GM12878 (cell line): ENCODE measurements around the gene FAM3B. TPM values are rescaled to one million over a fixed set of nuclear protein-coding genes. Genes with fewer than 3 reads are reported as not detected.

ENCODE experiments used
- ATAC-seq: fragments of 200-7000 bp; cut with Tn5 transposase; 3 replicates; pipeline ENCODE4 v1.9.1; 2020; ENCODE audit warnings: mild to moderate bottlenecking, moderate library complexity
- BruUV-seq: library from RNA; stranded (reverse); fragments of 400-500 nt; replicated peaks from 2 replicates; lab custom pipeline; 2021; lab: Mats Ljungman, UMichigan
- CTCF ChIA-PET: fragments of 300-600 bp; sonication (Branson Sonifier 250); formaldehyde crosslinking; extraction: SDS; loops from one replicate; lab custom pipeline; 2021; ENCODE audit warnings: inconsistent platforms; lab: Yijun Ruan, JAX
- POLR2A ChIA-PET: fragments of 350-600 bp; formaldehyde crosslinking; extraction: SDS; loops from one replicate; lab custom pipeline; 2021; ENCODE audit warnings: inconsistent platforms; lab: Charles Lee
- RAD21 ChIA-PET: fragments of 300-600 bp; sonication (Branson Sonifier 250); formaldehyde crosslinking; loops from one replicate; lab custom pipeline; 2023; ENCODE audit warnings: antibody characterized with exemption; ENCODE audit not compliant: unreplicated experiment; lab: Charles Lee
- SMC1A ChIA-PET: fragments of 300-600 bp; sonication (Branson Sonifier 250); formaldehyde crosslinking; loops from one replicate; lab custom pipeline; 2023; ENCODE audit not compliant: unreplicated experiment, uncharacterized antibody; lab: Charles Lee
- DNase-seq: peaks from one replicate; pipeline ENCODE4 v3.0.0-alpha.2; 2011; ENCODE audit warnings: low read depth, low spot score
- FAIRE-seq: peaks from 3 replicates; lab custom pipeline; 2011; peaks lifted over from hg19 to GRCh38; lab: Jason Lieb, UNC
- H2AFZ ChIP-seq: 2 replicates; pipeline ENCODE4 v1.6.0; 2011; ENCODE audit warnings: low read depth, low read length, control low read depth; ENCODE audit not compliant: control insufficient read depth
- H3K27ac ChIP-seq: 2 replicates; pipeline ENCODE4 v1.5.1; 2011; ENCODE audit warnings: control low read depth; ENCODE audit not compliant: control insufficient read depth, insufficient read depth
- H3K27me3 ChIP-seq, 2 experiments: replicated peaks in 1 of 2; 2 replicates each; pipeline versions ENCODE4 v1.6.0 to v1.6.1; 2011; ENCODE audit warnings: low read length in 1 of 2; ENCODE audit not compliant: control insufficient read depth in 2 of 2, insufficient read depth in 2 of 2
- H3K36me3 ChIP-seq, 2 experiments: 2 replicates each; pipeline ENCODE4 v1.5.1; 2011; ENCODE audit warnings: low read length in 1 of 2; ENCODE audit not compliant: control insufficient read depth in 2 of 2, insufficient read depth in 2 of 2
- H3K4me1 ChIP-seq: 2 replicates; pipeline ENCODE4 v1.6.1; 2011; ENCODE audit warnings: mild to moderate bottlenecking, low read length, moderate library complexity, mixed read lengths; ENCODE audit not compliant: control insufficient read depth, insufficient read depth
- H3K4me2 ChIP-seq: 2 replicates; pipeline ENCODE4 v1.6.0; 2011; ENCODE audit warnings: control low read depth; ENCODE audit not compliant: control insufficient read depth, insufficient read depth
- H3K4me3 ChIP-seq: fragments of 200-600 bp; sonication (generic); 2 replicates; pipeline ENCODE4 v1.5.1; 2016
- H3K79me2 ChIP-seq: 2 replicates; pipeline ENCODE4 v1.6.0; 2011; ENCODE audit warnings: low read length; ENCODE audit not compliant: control insufficient read depth, insufficient read depth
- H3K9ac ChIP-seq: 2 replicates; pipeline ENCODE4 v1.8.0; 2011; ENCODE audit warnings: low read length, control low read depth, mixed read lengths; ENCODE audit not compliant: control insufficient read depth, insufficient read depth
- H3K9me3 ChIP-seq: replicated peaks from 3 replicates; pipeline ENCODE4 v1.5.1; 2011; ENCODE audit warnings: mild to moderate bottlenecking, low read length; ENCODE audit not compliant: control insufficient read depth, insufficient read depth
- H4K20me1 ChIP-seq: 2 replicates; pipeline ENCODE4 v1.6.0; 2011; ENCODE audit not compliant: control insufficient read depth, insufficient read depth
- CBX3 ChIP-seq: fragments of 200-600 bp; sonication (generic); IDR thresholded peaks from 2 replicates; pipeline ENCODE4 v1.6.1; 2016; ENCODE audit warnings: low read depth, borderline replicate concordance
- CHD4 ChIP-seq: fragments of 200-600 bp; sonication (generic); IDR thresholded peaks from 2 replicates; pipeline ENCODE4 v1.6.1; 2016; ENCODE audit warnings: mild to moderate bottlenecking
- CREB1 ChIP-seq: IDR thresholded peaks from 2 replicates; pipeline ENCODE4 v1.6.1; 2012; ENCODE audit warnings: low read depth, mild to moderate bottlenecking, inconsistent platforms
- CREM ChIP-seq: IDR thresholded peaks from 2 replicates; pipeline ENCODE4 v1.6.1; 2014; ENCODE audit warnings: antibody characterized with exemption, low read depth
- FOXM1 ChIP-seq: IDR thresholded peaks from 2 replicates; pipeline ENCODE4 v1.6.1; 2012; ENCODE audit warnings: low read depth, mild to moderate bottlenecking, inconsistent platforms, low read length, moderate library complexity
- IKZF1 ChIP-seq: fragments of 450-650 bp; conservative IDR thresholded peaks from 2 replicates; pipeline ENCODE4 v1.6.1; 2017; ENCODE audit warnings: antibody characterized with exemption, mild to moderate bottlenecking
- JUNB ChIP-seq: IDR thresholded peaks from 2 replicates; pipeline ENCODE4 v1.6.1; 2016; ENCODE audit warnings: antibody characterized with exemption, mild to moderate bottlenecking
- KDM1A ChIP-seq: fragments of 200-600 bp; sonication (generic); IDR thresholded peaks from 2 replicates; pipeline ENCODE4 v1.6.1; 2016; ENCODE audit warnings: borderline replicate concordance
- MEF2B ChIP-seq: fragments of 450-650 bp; IDR thresholded peaks from 2 replicates; pipeline ENCODE4 v1.6.1; 2018; ENCODE audit warnings: mild to moderate bottlenecking, moderate library complexity; ENCODE audit not compliant: partially characterized antibody, poor library complexity, severe bottlenecking
- NFXL1 ChIP-seq: fragments of 450-650 bp; IDR thresholded peaks from 2 replicates; pipeline ENCODE4 v1.6.1; 2017; ENCODE audit warnings: antibody characterized with exemption, mild to moderate bottlenecking, borderline replicate concordance
- NR2F1 ChIP-seq: fragments of 450-650 bp; conservative IDR thresholded peaks from 2 replicates; pipeline ENCODE4 v1.6.1; 2017; ENCODE audit warnings: mild to moderate bottlenecking
- POLR2AphosphoS2 ChIP-seq: IDR thresholded peaks from 2 replicates; pipeline ENCODE4 v1.6.1; 2011; ENCODE audit warnings: low read depth, mild to moderate bottlenecking, low read length, improper control_type of control experiment, moderate library complexity
- RCOR1 ChIP-seq: conservative IDR thresholded peaks from 2 replicates; pipeline ENCODE4 v1.6.1; 2012; ENCODE audit warnings: low read depth, low read length, improper control_type of control experiment
- SREBF1 ChIP-seq: IDR thresholded peaks from 2 replicates; pipeline ENCODE4 v1.6.1; 2012; ENCODE audit warnings: mild to moderate bottlenecking, low read length
- ZBED1 ChIP-seq: IDR thresholded peaks from 2 replicates; pipeline ENCODE4 v1.6.1; 2016; ENCODE audit warnings: borderline replicate concordance
- ZNF687 ChIP-seq: fragments of 450-650 bp; IDR thresholded peaks from 2 replicates; pipeline ENCODE4 v1.6.1; 2017; ENCODE audit warnings: mild to moderate bottlenecking, moderate library complexity
- WGBS: methylation state at CpG from one replicate; pipeline ENCODE4 v1.1.6; 2016; ENCODE audit warnings: low lambda C conversion rate; ENCODE audit not compliant: insufficient replicate concordance, insufficient coverage; ENCODE audit errors: missing lambda C conversion rate; 5-methylcytosine and 5-hydroxymethylcytosine counted together
- in situ Hi-C: fragments of 300-500 bp; cut with MboI; formaldehyde crosslinking; loops from 9 replicates; pipeline ENCODE4 v1.14.3; 2018; ENCODE audit warnings: mixed read lengths
- intact Hi-C: fragments of 100-400 bp; cut with micrococcal nuclease; formaldehyde crosslinking; loops from one replicate; pipeline ENCODE4 v1.14.2; 2022; ENCODE audit not compliant: unreplicated experiment
- polyA plus RNA-seq, 11 experiments: library from polyadenylated mRNA; depleted of rRNA in 4 of 11; unstranded in 6 of 11; stranded (reverse) in 5 of 11; fragments of >200 nt; fragmentation: Nextera tagmentation in 4 of 11; fragmentation: Illumina TruSeq in 1 of 11; extraction: Ambion mirVana in 4 of 11; extraction: Trizol in 1 of 11; gene quantifications; 1 replicate in 1 of 11; 2 replicates in 10 of 11; pipeline versions ENCODE4 v1.2.1 to v1.2.3, GENCODE V29; 2011 to 2016; ENCODE audit warnings: inconsistent platforms in 2 of 11, missing spikeins in 2 of 11, low read depth in 1 of 11
- total RNA-seq, 4 experiments: library from RNA; depleted of rRNA in 3 of 4; stranded (reverse); fragments of >200 nt in 3 of 4; fragmentation: Illumina TruSeq in 1 of 4; extraction: Trizol in 1 of 4; gene quantifications; 2 replicates each; pipeline versions ENCODE4 v1.2.1 to v1.2.3, GENCODE V29; 2013 to 2021
- TF ChIP-seq, protein P1 (sequence below): fragments of 150-350 bp; IDR thresholded peaks from 2 replicates; pipeline ENCODE4 v1.6.1; 2016; ENCODE audit warnings: low read depth, low read length

FAM3B gene
- total and polyA plus RNA-seq, 10 of the 15 experiments (the other 5 are each of a cell fraction or from before 2014, with no cell fraction given), result 0.12 TPM; not detected in 9

DNA sequence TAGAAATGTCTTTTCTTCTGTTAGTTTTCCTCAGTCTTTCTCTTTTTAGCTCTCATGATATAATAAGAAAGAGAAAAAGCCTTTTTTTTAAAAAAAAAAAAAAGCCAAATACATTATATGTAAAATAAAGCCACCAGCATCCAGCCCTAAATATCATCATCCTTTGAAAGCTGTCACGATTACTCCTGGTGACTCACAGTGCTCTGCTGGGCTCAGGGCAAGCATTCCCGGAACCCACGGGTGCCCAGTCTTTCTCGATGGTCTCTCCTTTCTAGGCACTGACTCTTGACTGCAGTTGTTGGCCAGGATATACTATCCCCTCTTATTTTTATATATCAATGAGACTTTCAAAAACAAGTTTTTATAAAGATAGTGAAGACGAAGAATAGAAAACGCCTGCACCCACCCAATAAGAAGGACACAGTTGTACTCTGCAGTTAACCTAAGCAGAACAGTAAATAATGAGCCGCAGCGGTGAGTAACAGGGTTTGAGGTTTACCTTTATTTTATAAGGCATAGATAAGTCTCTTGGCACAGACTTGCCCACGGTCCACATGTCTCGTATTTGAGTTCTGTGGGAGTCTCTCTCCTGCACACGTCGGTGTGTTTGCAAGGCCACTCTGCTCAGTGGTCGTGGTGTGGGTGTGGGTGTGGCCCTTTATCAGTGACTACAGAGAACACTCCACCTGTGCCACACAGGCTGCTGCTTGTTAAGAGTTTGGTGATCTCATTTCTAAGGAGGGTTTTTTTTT lies 29.5 kb downstream of the FAM3B start (continued):
- TF ChIP-seq, protein P1, sequence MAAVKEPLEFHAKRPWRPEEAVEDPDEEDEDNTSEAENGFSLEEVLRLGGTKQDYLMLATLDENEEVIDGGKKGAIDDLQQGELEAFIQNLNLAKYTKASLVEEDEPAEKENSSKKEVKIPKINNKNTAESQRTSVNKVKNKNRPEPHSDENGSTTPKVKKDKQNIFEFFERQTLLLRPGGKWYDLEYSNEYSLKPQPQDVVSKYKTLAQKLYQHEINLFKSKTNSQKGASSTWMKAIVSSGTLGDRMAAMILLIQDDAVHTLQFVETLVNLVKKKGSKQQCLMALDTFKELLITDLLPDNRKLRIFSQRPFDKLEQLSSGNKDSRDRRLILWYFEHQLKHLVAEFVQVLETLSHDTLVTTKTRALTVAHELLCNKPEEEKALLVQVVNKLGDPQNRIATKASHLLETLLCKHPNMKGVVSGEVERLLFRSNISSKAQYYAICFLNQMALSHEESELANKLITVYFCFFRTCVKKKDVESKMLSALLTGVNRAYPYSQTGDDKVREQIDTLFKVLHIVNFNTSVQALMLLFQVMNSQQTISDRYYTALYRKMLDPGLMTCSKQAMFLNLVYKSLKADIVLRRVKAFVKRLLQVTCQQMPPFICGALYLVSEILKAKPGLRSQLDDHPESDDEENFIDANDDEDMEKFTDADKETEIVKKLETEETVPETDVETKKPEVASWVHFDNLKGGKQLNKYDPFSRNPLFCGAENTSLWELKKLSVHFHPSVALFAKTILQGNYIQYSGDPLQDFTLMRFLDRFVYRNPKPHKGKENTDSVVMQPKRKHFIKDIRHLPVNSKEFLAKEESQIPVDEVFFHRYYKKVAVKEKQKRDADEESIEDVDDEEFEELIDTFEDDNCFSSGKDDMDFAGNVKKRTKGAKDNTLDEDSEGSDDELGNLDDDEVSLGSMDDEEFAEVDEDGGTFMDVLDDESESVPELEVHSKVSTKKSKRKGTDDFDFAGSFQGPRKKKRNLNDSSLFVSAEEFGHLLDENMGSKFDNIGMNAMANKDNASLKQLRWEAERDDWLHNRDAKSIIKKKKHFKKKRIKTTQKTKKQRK, result no peak
- TF ChIP-seq IKZF1 (no peak), CREB1 (no peak), JUNB (no peak), CBX3 (no peak)
- TF ChIP-seq, all 136 proteins: peak for 0

GRCh38 chr21:41346758-41347157 lies 30.2 kb downstream of the FAM3B start:
- SMC1A ChIA-PET, result interaction anchor here (1.6 kb wide), 1 partner anchor 64 kb away, joined by 4 read pairs; no protein-coding TSS in a partner anchor
- TF ChIP-seq KDM1A (no peak), CHD4 (no peak), CREM (no peak), MEF2B (no peak), FOXM1 (no peak), ZBED1 (no peak), POLR2AphosphoS2 (no peak), ZNF687 (no peak), NR2F1 (no peak), RCOR1 (no peak), SREBF1 (no peak), NFXL1 (no peak)

More at GRCh38 chr21:41346758-41347157, 30.2 kb downstream of the FAM3B start:
- FAIRE-seq (no peak), ATAC-seq (no peak), DNase-seq (no peak)
- no peak overlapping the region for H2AFZ ChIP-seq
- no peaks in the 10 kb centered on the region for H4K20me1 ChIP-seq
- H3K27me3 ChIP-seq, result no peaks in the 10 kb centered on the region; a peak in 1 of 4 replicates
- H3K9ac ChIP-seq, result no peak overlapping the region
- no peak overlapping the region for H3K27ac ChIP-seq
- RAD21 ChIA-PET, result no interaction called here
- no peaks in the 10 kb centered on the region for H3K36me3 ChIP-seq
- H3K4me3 ChIP-seq, result no peak overlapping the region
- CTCF ChIA-PET, result no interaction called here
- no peak overlapping the region for H3K4me2 ChIP-seq
- H3K79me2 ChIP-seq, result no peaks in the 10 kb centered on the region
- POLR2A ChIA-PET, result no interaction called here
- H3K4me1 ChIP-seq, result no peaks in the 10 kb centered on the region
- no peaks in the 10 kb centered on the region; the same call in 2 of the 3 replicates for H3K9me3 ChIP-seq
- in situ Hi-C loops (no loop called here), intact Hi-C loops (no loop called here)
- no TSS peak for BruUV-seq
- 21% methylated on average over 8 of the region's 8 CpGs for WGBS
